Endothelial cell of umbilical vein (primary cell): ENCODE data around the gene TMEFF2. TPM values are rescaled to one million over a fixed set of nuclear protein-coding genes. Genes with fewer than 3 reads are reported as not detected.

Experiments used
- BruUV-seq: library from RNA; stranded (reverse); fragments of 400-500 nt; replicated peaks from 2 replicates; lab custom pipeline; 2021; lab: Mats Ljungman, UMichigan
- CTCF ChIA-PET: fragments of 300-600, 350-600 bp; sonication (Branson Sonifier 250); formaldehyde crosslinking; loops from one replicate; lab custom pipeline; 2021; ENCODE audit warnings: antibody characterized with exemption, inconsistent platforms; lab: Charles Lee
- POLR2A ChIA-PET: fragments of 300-600, 350-600 bp; sonication (Branson Sonifier 250); formaldehyde crosslinking; loops from one replicate; lab custom pipeline; 2021; ENCODE audit warnings: antibody characterized with exemption, inconsistent platforms; lab: Charles Lee
- DNase-seq: peaks from one replicate; pipeline ENCODE4 v3.0.0-alpha.2; 2011; ENCODE audit warnings: low read depth, low spot score
- FAIRE-seq: peaks from 2 replicates; lab custom pipeline; 2011; peaks lifted over from hg19 to GRCh38; lab: Jason Lieb, UNC
- H2AFZ ChIP-seq: 2 replicates; pipeline ENCODE4 v1.6.0; 2012; ENCODE audit warnings: low read depth, low read length, control low read depth, inconsistent platforms
- H3K27ac ChIP-seq: 2 replicates; pipeline ENCODE4 v1.5.1; 2011; ENCODE audit warnings: low read depth, mild to moderate bottlenecking, control low read depth, low read length, moderate library complexity; ENCODE audit not compliant: insufficient read depth
- H3K27me3 ChIP-seq, 2 experiments: 2 replicates each; pipeline versions ENCODE4 v1.6.0 to v1.6.1; 2011; ENCODE audit warnings: low read length in 2 of 2, mixed read lengths in 1 of 2; ENCODE audit not compliant: control insufficient read depth in 2 of 2, insufficient read depth in 2 of 2
- H3K36me3 ChIP-seq, 2 experiments: 2 replicates in 1 of 2; 3 replicates in 1 of 2; pipeline ENCODE4 v1.5.1; 2011; ENCODE audit warnings: low read length in 2 of 2, mild to moderate bottlenecking in 1 of 2, moderate library complexity in 1 of 2; ENCODE audit not compliant: control insufficient read depth in 2 of 2, insufficient read depth in 2 of 2; ENCODE audit errors: extremely low read depth in 1 of 2
- H3K4me1 ChIP-seq: 3 replicates; pipeline ENCODE4 v1.5.1; 2011; ENCODE audit warnings: mild to moderate bottlenecking, low read length; ENCODE audit not compliant: control insufficient read depth, insufficient read depth; ENCODE audit errors: extremely low read depth
- H3K4me2 ChIP-seq: 2 replicates; pipeline ENCODE4 v1.6.1; 2011; ENCODE audit warnings: low read length, control low read depth, mixed read lengths; ENCODE audit not compliant: insufficient read depth
- H3K4me3 ChIP-seq, 3 experiments: fragments of 200-600 bp in 1 of 3; sonication (generic), shearing (Covaris generic) in 1 of 3; replicated peaks in 1 of 3; 2 replicates each; pipeline ENCODE4 v1.5.1; 2011 to 2016; ENCODE audit warnings: control low read depth in 3 of 3, low read length in 3 of 3, mild to moderate bottlenecking in 2 of 3, inconsistent platforms in 1 of 3, low read depth in 1 of 3, moderate library complexity in 1 of 3; ENCODE audit not compliant: insufficient read depth in 1 of 3
- H3K79me2 ChIP-seq: 2 replicates; pipeline ENCODE4 v1.6.0; 2012; ENCODE audit warnings: low read length, inconsistent platforms; ENCODE audit not compliant: control insufficient read depth, insufficient read depth
- H3K9ac ChIP-seq: replicated peaks from 2 replicates; pipeline ENCODE3; 2011; ENCODE audit warnings: low read length, control low read depth; ENCODE audit not compliant: insufficient read depth; ENCODE audit errors: extremely low read depth
- H3K9me1 ChIP-seq: replicated peaks from 3 replicates; pipeline ENCODE4 v1.6.0; 2011; ENCODE audit warnings: mild to moderate bottlenecking, low read length; ENCODE audit not compliant: control insufficient read depth, insufficient read depth; ENCODE audit errors: extremely low read depth
- H3K9me3 ChIP-seq: replicated peaks from 2 replicates; pipeline ENCODE4 v1.5.1; 2012; ENCODE audit warnings: low read length, inconsistent platforms; ENCODE audit not compliant: control insufficient read depth, insufficient read depth
- H4K20me1 ChIP-seq: replicated peaks from 2 replicates; pipeline ENCODE3; 2011; ENCODE audit warnings: mild to moderate bottlenecking, low read length; ENCODE audit not compliant: control insufficient read depth, insufficient read depth; ENCODE audit errors: extremely low read depth
- CTCF ChIP-seq, 2 donors: IDR thresholded peaks; 1 replicate in 1 of 2; 2 replicates in 1 of 2; pipeline ENCODE4 v1.5.1; 2011; ENCODE audit warnings: low read length in 2 of 2, mild to moderate bottlenecking in 2 of 2, moderate library complexity in 2 of 2, control low read depth in 1 of 2, inconsistent platforms in 1 of 2, low read depth in 1 of 2; ENCODE audit not compliant: insufficient read depth in 1 of 2; ENCODE audit errors: extremely low read depth in 1 of 2
- EZH2 ChIP-seq: IDR thresholded peaks from 2 replicates; pipeline ENCODE4 v1.6.1; 2012; ENCODE audit warnings: borderline replicate concordance, low read depth, mild to moderate bottlenecking, moderate library complexity, low read length, inconsistent platforms; ENCODE audit not compliant: severe bottlenecking
- FOS ChIP-seq: IDR thresholded peaks from 2 replicates; pipeline ENCODE4 v1.6.1; 2011; ENCODE audit warnings: mild to moderate bottlenecking, low read length, moderate library complexity, borderline replicate concordance; ENCODE audit not compliant: insufficient read depth
- GATA2 ChIP-seq: IDR thresholded peaks from 2 replicates; pipeline ENCODE4 v1.7.0; 2011; ENCODE audit warnings: low read depth, mild to moderate bottlenecking, moderate library complexity, mixed read lengths, low read length; ENCODE audit not compliant: insufficient read length, insufficient read depth
- JUN ChIP-seq: IDR thresholded peaks from 2 replicates; pipeline ENCODE4 v1.6.1; 2011; ENCODE audit warnings: borderline replicate concordance, low read depth; ENCODE audit not compliant: insufficient read length, insufficient read depth
- MAX ChIP-seq: IDR thresholded peaks from 2 replicates; pipeline ENCODE4 v1.6.1; 2011; ENCODE audit not compliant: insufficient read depth, insufficient read length
- MYC ChIP-seq: IDR thresholded peaks from one replicate; pipeline ENCODE4 v1.6.1; 2011; ENCODE audit warnings: mild to moderate bottlenecking, low read depth, low read length
- POLR2A ChIP-seq: IDR thresholded peaks from 2 replicates; pipeline ENCODE4 v1.6.1; 2012; ENCODE audit warnings: low read depth, mild to moderate bottlenecking, control low read depth, low read length
- POLR2AphosphoS5 ChIP-seq: IDR thresholded peaks from 2 replicates; pipeline ENCODE4 v1.6.1; 2012; ENCODE audit warnings: low read depth, mild to moderate bottlenecking, control low read depth, low read length, moderate library complexity; ENCODE audit not compliant: insufficient read depth
- dilution Hi-C: fragments of 300-500 bp; cut with MboI; formaldehyde crosslinking; loops from one replicate; pipeline ENCODE4 v1.15.0; 2019; ENCODE audit warnings: low sequenced_read_pairs; ENCODE audit not compliant: extremely low pct_ligation_motif_present
- intact Hi-C: fragments of 100-400 bp; cut with micrococcal nuclease; formaldehyde crosslinking; loops from one replicate; pipeline ENCODE4 v1.10.0; 2022
- polyA plus RNA-seq, 4 experiments: library from polyadenylated mRNA; depleted of rRNA in 3 of 4; stranded (reverse) in 3 of 4; unstranded in 1 of 4; fragments of >200 nt; gene quantifications; 2 replicates each; pipeline versions ENCODE4 v1.2.1 to v1.2.3, GENCODE V29; 2011 to 2012; ENCODE audit warnings: missing spikeins in 1 of 4
- total RNA-seq: library from RNA; stranded (reverse); gene quantifications from 2 replicates; pipeline ENCODE4 v1.2.3, GENCODE V29; 2021

Gene TMEFF2
- total and polyA plus RNA-seq, 2 donors (not counting 3 experiments of a cell fraction or from before 2014, with no cell fraction given) = 0.18 to 0.20 TPM

- H3K9ac ChIP-seq = no peak overlapping the region
- H4K20me1 ChIP-seq = no peaks in the 10 kb centered on the region
- H3K36me3 ChIP-seq = no peaks in the 10 kb centered on the region
- no peak overlapping the region for H2AFZ ChIP-seq
- FAIRE-seq (no peak), DNase-seq (no peak)
- TF ChIP-seq GATA2 (no peak), MYC (no peak)
- dilution Hi-C loops = no loop called here
- CTCF ChIA-PET = interaction anchor here (0.7 kb wide), 2 partner anchors 10 to 16 kb away, joined by 3 read pairs; no protein-coding TSS in a partner anchor
- no TSS peak for BruUV-seq
- H3K4me2 ChIP-seq = no peak overlapping the region
- H3K9me1 ChIP-seq = no peaks in the 10 kb centered on the region
- no peak overlapping the region for H3K27ac ChIP-seq
- H3K79me2 ChIP-seq = no peaks in the 10 kb centered on the region
- no peaks in the 10 kb centered on the region for H3K27me3 ChIP-seq
- H3K4me3 ChIP-seq = no peak overlapping the region
- no peaks in the 10 kb centered on the region for H3K9me3 ChIP-seq
- intact Hi-C loops = no loop called here
- POLR2A ChIA-PET = no interaction called here
- no peaks in the 10 kb centered on the region for H3K4me1 ChIP-seq
Measured at GRCh38 chr2:192091476-192091875, 103.3 kb downstream of the TMEFF2 start.

- intact Hi-C loops (no loop called here), dilution Hi-C loops (no loop called here)
- no peaks in the 10 kb centered on the region for H4K20me1 ChIP-seq
- no peaks in the 10 kb centered on the region for H3K4me1 ChIP-seq
- H3K4me3 ChIP-seq = no peak overlapping the region
- no peaks in the 10 kb centered on the region for H3K27me3 ChIP-seq
- H3K27ac ChIP-seq = no peak overlapping the region
- BruUV-seq = no TSS peak
- H3K36me3 ChIP-seq = no peaks in the 10 kb centered on the region
- H3K4me2 ChIP-seq = no peak overlapping the region
- no peak for FAIRE-seq
- H3K9me3 ChIP-seq = no peaks in the 10 kb centered on the region
- no peaks in the 10 kb centered on the region for H3K79me2 ChIP-seq
- DNase-seq = no peak
- no peaks in the 10 kb centered on the region for H3K9me1 ChIP-seq
- H3K9ac ChIP-seq = no peak overlapping the region
- ChIA-PET POLR2A (no interaction called here), CTCF (interaction anchor here (0.9 kb wide), 1 partner anchor 813 kb away, joined by 3 read pairs; no protein-coding TSS in a partner anchor)
- peak overlapping the region; percentile 62 for H2AFZ ChIP-seq
- TF ChIP-seq POLR2A (no peak), CTCF (IDR thresholded peaks at IDR 0.05; ENCODE audit: extremely low read depth in 1 of 2, insufficient read depth in 1 of 2, low read depth in 1 of 2, low read length in 2 of 2) (no peak), GATA2 (no peak), MYC (no peak), EZH2 (no peak), JUN (no peak), FOS (no peak), POLR2AphosphoS5 (no peak), MAX (no peak)
Measured at GRCh38 chr2:192090911-192091310, 103.8 kb downstream of the TMEFF2 start.
